Esophagus muscularis mucosa (tissue), 4 donors: ENCODE results near the gene CENPC.

Experiments used
- EP300 ChIP-seq: sonication (generic); formaldehyde crosslinking; IDR thresholded peaks from one replicate; pipeline ENCODE4 v1.6.1; 2017; ENCODE audit warnings: antibody characterized with exemption
- POLR2A ChIP-seq: fragments of 450-650 bp; IDR thresholded peaks from one replicate; pipeline ENCODE4 v1.6.1; 2017; ENCODE audit warnings: antibody characterized with exemption, moderate library complexity, mild to moderate bottlenecking, low read depth
- TF ChIP-seq, protein P1 (sequence below), 3 experiments: fragments of 200-600 bp in 2 of 3; fragments of 450-650 bp in 1 of 3; sonication (generic) in 2 of 3; IDR thresholded peaks; one replicate each; pipeline ENCODE4 v1.5.1; 2017 to 2019; ENCODE audit warnings: antibody characterized with exemption in 3 of 3, mild to moderate bottlenecking in 2 of 3, moderate library complexity in 1 of 3

DNA sequence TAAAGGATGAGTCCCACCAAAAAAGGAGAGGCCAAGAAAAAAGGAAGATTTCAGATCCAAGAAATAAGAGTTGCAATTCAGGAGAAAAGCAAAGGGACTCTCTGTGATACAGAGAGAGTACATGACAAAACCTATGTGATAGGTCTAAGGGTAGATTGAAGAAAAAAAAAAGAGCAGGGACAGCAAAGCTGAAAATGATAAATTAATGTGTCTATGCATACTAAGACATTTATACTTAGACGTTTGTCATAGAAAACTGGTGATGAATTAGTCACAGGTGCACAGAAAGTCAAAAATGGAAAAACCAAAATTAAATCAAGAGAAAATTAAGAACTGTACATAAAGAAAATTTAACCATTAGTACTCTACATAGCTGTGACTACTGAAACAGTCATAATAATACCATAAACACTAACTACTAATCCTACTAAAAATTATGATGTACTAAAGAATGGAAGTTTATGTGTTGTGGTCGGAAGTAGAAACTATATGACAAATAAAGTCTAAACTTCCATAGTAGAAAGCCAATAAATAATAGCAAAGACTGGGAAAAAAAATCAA, 9.9 kb downstream of the CENPC start:
- TF ChIP-seq POLR2A, result no peak
- TF ChIP-seq EP300, result no peak
- TF ChIP-seq, protein P1, sequence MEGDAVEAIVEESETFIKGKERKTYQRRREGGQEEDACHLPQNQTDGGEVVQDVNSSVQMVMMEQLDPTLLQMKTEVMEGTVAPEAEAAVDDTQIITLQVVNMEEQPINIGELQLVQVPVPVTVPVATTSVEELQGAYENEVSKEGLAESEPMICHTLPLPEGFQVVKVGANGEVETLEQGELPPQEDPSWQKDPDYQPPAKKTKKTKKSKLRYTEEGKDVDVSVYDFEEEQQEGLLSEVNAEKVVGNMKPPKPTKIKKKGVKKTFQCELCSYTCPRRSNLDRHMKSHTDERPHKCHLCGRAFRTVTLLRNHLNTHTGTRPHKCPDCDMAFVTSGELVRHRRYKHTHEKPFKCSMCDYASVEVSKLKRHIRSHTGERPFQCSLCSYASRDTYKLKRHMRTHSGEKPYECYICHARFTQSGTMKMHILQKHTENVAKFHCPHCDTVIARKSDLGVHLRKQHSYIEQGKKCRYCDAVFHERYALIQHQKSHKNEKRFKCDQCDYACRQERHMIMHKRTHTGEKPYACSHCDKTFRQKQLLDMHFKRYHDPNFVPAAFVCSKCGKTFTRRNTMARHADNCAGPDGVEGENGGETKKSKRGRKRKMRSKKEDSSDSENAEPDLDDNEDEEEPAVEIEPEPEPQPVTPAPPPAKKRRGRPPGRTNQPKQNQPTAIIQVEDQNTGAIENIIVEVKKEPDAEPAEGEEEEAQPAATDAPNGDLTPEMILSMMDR (IDR thresholded peaks at IDR 0.05), result no peak
